Liver (tissue), 3 donors: ENCODE data around the gene KRTAP3-1.

ENCODE experiments used
- JUND ChIP-seq, 2 donors: IDR thresholded peaks; 2 replicates each; pipeline ENCODE4 v1.6.1; 2016; ENCODE audit warnings: antibody characterized with exemption in 2 of 2
- NR2F2 ChIP-seq: IDR thresholded peaks from 2 replicates; pipeline ENCODE4 v1.6.1; 2016; ENCODE audit warnings: antibody characterized with exemption
- TF ChIP-seq, protein P1 (sequence below): fragments of 150-350 bp; IDR thresholded peaks from 2 replicates; pipeline ENCODE4 v1.5.1; 2017; ENCODE audit warnings: improper control_type of control experiment, low read depth, low read length; ENCODE audit not compliant: missing input control
- TF ChIP-seq, protein P2 (sequence below): IDR thresholded peaks from 2 replicates; pipeline ENCODE4 v1.6.1; 2016; ENCODE audit warnings: antibody characterized with exemption, mild to moderate bottlenecking
- donor health status: healthy.
- donor health status: healthy.

GRCh38 chr17:41010441-41010840 lies 1.5 kb upstream of the KRTAP3-1 start:
- TF ChIP-seq NR2F2 = no peak
- TF ChIP-seq, protein P1, sequence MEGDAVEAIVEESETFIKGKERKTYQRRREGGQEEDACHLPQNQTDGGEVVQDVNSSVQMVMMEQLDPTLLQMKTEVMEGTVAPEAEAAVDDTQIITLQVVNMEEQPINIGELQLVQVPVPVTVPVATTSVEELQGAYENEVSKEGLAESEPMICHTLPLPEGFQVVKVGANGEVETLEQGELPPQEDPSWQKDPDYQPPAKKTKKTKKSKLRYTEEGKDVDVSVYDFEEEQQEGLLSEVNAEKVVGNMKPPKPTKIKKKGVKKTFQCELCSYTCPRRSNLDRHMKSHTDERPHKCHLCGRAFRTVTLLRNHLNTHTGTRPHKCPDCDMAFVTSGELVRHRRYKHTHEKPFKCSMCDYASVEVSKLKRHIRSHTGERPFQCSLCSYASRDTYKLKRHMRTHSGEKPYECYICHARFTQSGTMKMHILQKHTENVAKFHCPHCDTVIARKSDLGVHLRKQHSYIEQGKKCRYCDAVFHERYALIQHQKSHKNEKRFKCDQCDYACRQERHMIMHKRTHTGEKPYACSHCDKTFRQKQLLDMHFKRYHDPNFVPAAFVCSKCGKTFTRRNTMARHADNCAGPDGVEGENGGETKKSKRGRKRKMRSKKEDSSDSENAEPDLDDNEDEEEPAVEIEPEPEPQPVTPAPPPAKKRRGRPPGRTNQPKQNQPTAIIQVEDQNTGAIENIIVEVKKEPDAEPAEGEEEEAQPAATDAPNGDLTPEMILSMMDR = no peak
- TF ChIP-seq JUND (IDR thresholded peaks at IDR 0.05) = no peak
- TF ChIP-seq, protein P2, sequence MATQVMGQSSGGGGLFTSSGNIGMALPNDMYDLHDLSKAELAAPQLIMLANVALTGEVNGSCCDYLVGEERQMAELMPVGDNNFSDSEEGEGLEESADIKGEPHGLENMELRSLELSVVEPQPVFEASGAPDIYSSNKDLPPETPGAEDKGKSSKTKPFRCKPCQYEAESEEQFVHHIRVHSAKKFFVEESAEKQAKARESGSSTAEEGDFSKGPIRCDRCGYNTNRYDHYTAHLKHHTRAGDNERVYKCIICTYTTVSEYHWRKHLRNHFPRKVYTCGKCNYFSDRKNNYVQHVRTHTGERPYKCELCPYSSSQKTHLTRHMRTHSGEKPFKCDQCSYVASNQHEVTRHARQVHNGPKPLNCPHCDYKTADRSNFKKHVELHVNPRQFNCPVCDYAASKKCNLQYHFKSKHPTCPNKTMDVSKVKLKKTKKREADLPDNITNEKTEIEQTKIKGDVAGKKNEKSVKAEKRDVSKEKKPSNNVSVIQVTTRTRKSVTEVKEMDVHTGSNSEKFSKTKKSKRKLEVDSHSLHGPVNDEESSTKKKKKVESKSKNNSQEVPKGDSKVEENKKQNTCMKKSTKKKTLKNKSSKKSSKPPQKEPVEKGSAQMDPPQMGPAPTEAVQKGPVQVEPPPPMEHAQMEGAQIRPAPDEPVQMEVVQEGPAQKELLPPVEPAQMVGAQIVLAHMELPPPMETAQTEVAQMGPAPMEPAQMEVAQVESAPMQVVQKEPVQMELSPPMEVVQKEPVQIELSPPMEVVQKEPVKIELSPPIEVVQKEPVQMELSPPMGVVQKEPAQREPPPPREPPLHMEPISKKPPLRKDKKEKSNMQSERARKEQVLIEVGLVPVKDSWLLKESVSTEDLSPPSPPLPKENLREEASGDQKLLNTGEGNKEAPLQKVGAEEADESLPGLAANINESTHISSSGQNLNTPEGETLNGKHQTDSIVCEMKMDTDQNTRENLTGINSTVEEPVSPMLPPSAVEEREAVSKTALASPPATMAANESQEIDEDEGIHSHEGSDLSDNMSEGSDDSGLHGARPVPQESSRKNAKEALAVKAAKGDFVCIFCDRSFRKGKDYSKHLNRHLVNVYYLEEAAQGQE = no peak
